OCI-LY7 (cell line): Measurements from ENCODE around the gene GPR3. TPM values are rescaled to one million over a fixed set of nuclear protein-coding genes. Genes with fewer than 3 reads are reported as not detected.
A peak's percentile ranks its signal among the peaks of the same experiment; 100 is the strongest.

Source experiments
- Bru-seq: library from RNA; stranded (reverse); fragments of 400-500 nt; gene quantifications from one replicate; lab custom pipeline; 2021; lab: Mats Ljungman, UMichigan
- BruChase-seq, 2 experiments: library from RNA; stranded (reverse); fragments of 400-500 nt; gene quantifications; one replicate each; lab custom pipeline; 2021; lab: Mats Ljungman, UMichigan
- BruUV-seq: library from RNA; stranded (reverse); fragments of 400-500 nt; replicated peaks from 2 replicates; lab custom pipeline; 2021; lab: Mats Ljungman, UMichigan
- CTCF ChIA-PET: fragments of 300-600 bp; sonication (Branson Sonifier 250); formaldehyde crosslinking; loops from one replicate; lab custom pipeline; 2022; ENCODE audit warnings: antibody characterized with exemption; ENCODE audit not compliant: unreplicated experiment; lab: Charles Lee
- POLR2A ChIA-PET: fragments of 300-600 bp; sonication (Branson Sonifier 250); formaldehyde crosslinking; loops from one replicate; lab custom pipeline; 2022; ENCODE audit warnings: antibody characterized with exemption; lab: Charles Lee
- DNase-seq: peaks from one replicate; pipeline ENCODE4 v3.0.0-alpha.2; 2015; ENCODE audit warnings: low spot score
- H2AFZ ChIP-seq: fragments of 200-600 bp; sonication (generic), shearing (Covaris generic); 2 replicates; pipeline ENCODE4 v1.6.1; 2014; ENCODE audit warnings: mild to moderate bottlenecking, antibody characterized with exemption, low read length, moderate library complexity
- H3K27ac ChIP-seq: fragments of 200-600 bp; sonication (generic); 2 replicates; pipeline ENCODE4 v1.5.1; 2014; ENCODE audit warnings: mixed run types, low read depth, mild to moderate bottlenecking, moderate library complexity, low read length, inconsistent platforms; ENCODE audit not compliant: poor library complexity, severe bottlenecking
- H3K36me3 ChIP-seq: fragments of 200-600 bp; sonication (generic); 2 replicates; pipeline ENCODE4 v1.6.1; 2014; ENCODE audit warnings: mild to moderate bottlenecking, antibody characterized with exemption, low read length, moderate library complexity, mixed read lengths; ENCODE audit not compliant: insufficient read depth
- H3K4me1 ChIP-seq: fragments of 200-600 bp; sonication (generic); 2 replicates; pipeline ENCODE4 v1.5.1; 2014; ENCODE audit warnings: mild to moderate bottlenecking, low read length; ENCODE audit not compliant: insufficient read depth, poor library complexity, severe bottlenecking
- H3K4me2 ChIP-seq: fragments of 200-600 bp; sonication (generic); 2 replicates; pipeline ENCODE4 v1.6.1; 2014; ENCODE audit warnings: mild to moderate bottlenecking, low read length
- H3K4me3 ChIP-seq: fragments of 200-600 bp; sonication (generic); 2 replicates; pipeline ENCODE4 v1.5.1; 2014; ENCODE audit warnings: mild to moderate bottlenecking, low read depth, low read length; ENCODE audit not compliant: poor library complexity, severe bottlenecking
- H3K79me2 ChIP-seq: fragments of 200-600 bp; sonication (generic); 2 replicates; pipeline ENCODE4 v1.6.1; 2016; ENCODE audit warnings: low read depth, mild to moderate bottlenecking, low read length, moderate library complexity, mixed read lengths; ENCODE audit not compliant: insufficient read depth
- H3K9me2 ChIP-seq: fragments of 200-600 bp; sonication (generic); 2 replicates; pipeline ENCODE4 v1.6.1; 2016; ENCODE audit warnings: mild to moderate bottlenecking, low read length, mixed read lengths; ENCODE audit not compliant: insufficient read depth
- H3K9me3 ChIP-seq: fragments of 200-600 bp; sonication (generic); 2 replicates; pipeline ENCODE4 v1.6.1; 2014; ENCODE audit warnings: mild to moderate bottlenecking, mixed run types, low read length, mixed read lengths
- H4K20me1 ChIP-seq: fragments of 200-600 bp; sonication (generic); 2 replicates; pipeline ENCODE4 v1.6.1; 2014; ENCODE audit warnings: mild to moderate bottlenecking, antibody characterized with exemption, low read length, moderate library complexity, mixed read lengths; ENCODE audit not compliant: insufficient read depth
- CTCF ChIP-seq: fragments of 200-600 bp; sonication (generic); conservative IDR thresholded peaks from 2 replicates; pipeline ENCODE4 v1.5.1; 2014; ENCODE audit warnings: mild to moderate bottlenecking, antibody characterized with exemption, low read length, moderate library complexity, mixed read lengths
- EZH2phosphoT487 ChIP-seq: fragments of 200-600 bp; sonication (generic); IDR thresholded peaks from 2 replicates; pipeline ENCODE4 v1.6.1; 2018; ENCODE audit warnings: low read depth, borderline replicate concordance, mild to moderate bottlenecking, mixed run types, antibody characterized with exemption, low read length, moderate library complexity, mixed read lengths
- intact Hi-C: fragments of 100-400 bp; cut with micrococcal nuclease; formaldehyde crosslinking; loops from one replicate; pipeline ENCODE4 v1.10.0; 2022; ENCODE audit not compliant: unreplicated experiment
- long read RNA-seq: library from polyadenylated mRNA; stranded (forward); transcript quantifications from one replicate; pipeline ENCODE4 v2.0.0, GENCODE V29; 2022
- total RNA-seq, 2 experiments: library from RNA; depleted of rRNA in 1 of 2; stranded (reverse); fragments of >200 nt in 1 of 2; shearing (Covaris generic) in 1 of 2; gene quantifications; 2 replicates each; pipeline ENCODE4 v1.2.3, GENCODE V29; 2014 to 2022

The GPR3 gene
- 0.21 and 0.32 TPM in 2 replicates for total RNA-seq (2014; rRNA removed; shearing (Covaris generic))
- total RNA-seq (2022): 0.22 and 0.25 TPM in 2 replicates
- percentile 20 among the genes with signal in this experiment for Bru-seq, nascent RNA
- BruChase-seq, experiment 1, labeled RNA remaining after a 6-hour chase: not detected
- BruChase-seq, experiment 2, labeled RNA remaining after a 2-hour chase: percentile 37 among the genes with signal in this experiment
- long read RNA-seq: 0 reads

- no peak within 1 kb of the TSS for H3K27ac ChIP-seq
- no peaks in the 10 kb centered on the region for H3K9me3 ChIP-seq
- peaks cover 13% of the 10 kb centered on the region for H3K4me1 ChIP-seq
- TF ChIP-seq CTCF (peak; percentile 74), EZH2phosphoT487 (no peak)
- BruUV-seq: no TSS peak
- no peaks in the 10 kb centered on the region for H3K9me2 ChIP-seq
- CTCF ChIA-PET: interaction anchor here (1.0 kb wide), 1 partner anchor 271 kb away, joined by 6 read pairs; no protein-coding TSS in a partner anchor
- intact Hi-C loops: loop anchor here (1.0 to 5.0 kb wide), 3 partner anchors 50 to 290 kb away; partner anchors contain the start of gene SYTL1
- POLR2A ChIA-PET: interaction anchor here (0.5 kb wide), 1 partner anchor 777 kb away, joined by 4 read pairs; no protein-coding TSS in a partner anchor
- H3K36me3 ChIP-seq: no peaks in the 10 kb centered on the region
- peak within 1 kb of the TSS; percentile 87 for H3K4me2 ChIP-seq
- no peaks in the 10 kb centered on the region for H3K79me2 ChIP-seq
- peak within 1 kb of the TSS; percentile 75 for H3K4me3 ChIP-seq
- H2AFZ ChIP-seq: peak within 1 kb of the TSS; percentile 90
- H4K20me1 ChIP-seq: no peaks in the 10 kb centered on the region
- DNase-seq: peak; percentile 96
Measured at GRCh38 chr1:27392096-27392777, at the start of gene GPR3. Gene GPR3 (plus strand): TSS chr1:27392622. CDS start chr1:27393799, 1,177 bp downstream.

GRCh38 chr1:27342778-27343638, 49.4 kb upstream of the GPR3 start:
- Histone ChIP-seq H3K4me1 (peaks cover 44% of the 10 kb centered on the region), H3K79me2 (peaks cover 5% of the 10 kb centered on the region; the same call in 1 of the 2 replicates), H3K4me2 (peak overlapping the region; percentile 96), H4K20me1 (no peaks in the 10 kb centered on the region), H3K4me3 (peak overlapping the region; percentile 81), H3K9me2 (no peaks in the 10 kb centered on the region), H3K9me3 (no peaks in the 10 kb centered on the region), H2AFZ (peak overlapping the region; percentile 76; the same call in 1 of the 2 replicates), H3K27ac (peak overlapping the region; percentile 70), H3K36me3 (peaks cover 8% of the 10 kb centered on the region; the same call in 1 of the 2 replicates)
- intact Hi-C loops: loop anchor here (1.0 to 5.0 kb wide), 2 partner anchors 14 to 49 kb away; partner anchors contain the start of gene GPR3
- CTCF ChIA-PET: interaction anchor here (0.8 to 1.2 kb wide), 2 partner anchors 14 to 23 kb away, joined by 3 read pairs; no protein-coding TSS in a partner anchor
- POLR2A ChIA-PET: interaction anchor here (1.1 kb wide), 1 partner anchor 93 kb away, joined by 3 read pairs; no protein-coding TSS in a partner anchor
- TF ChIP-seq EZH2phosphoT487: no peak
- TF ChIP-seq CTCF: no peak
- DNase-seq: peak; percentile 76
- TSS peak; percentile 55 for BruUV-seq
